ENCODE data around the gene SLC19A1. TPM values are rescaled to one million over a fixed set of nuclear protein-coding genes. Genes with fewer than 3 reads are reported as not detected.

Gene SLC19A1
- total and polyA plus RNA-seq, 10 donors = 7.5 to 52.8 (median 32.4) TPM

GRCh38 chr21:45537746-45538291 is 4.4 kb downstream of the SLC19A1 start:
- no peak overlapping the region for H3K4me3 ChIP-seq
- intact Hi-C loops (cut with DNase I; ENCODE audit: low total_unique reads) = no loop called here
- 91 to 97% (median 92%) methylated on average over 18 to 27 of the region's 27 CpGs for WGBS, 5 donors
- H3K27ac ChIP-seq = peak overlapping the region in 1 of 8 donors; percentile 9
- peaks cover 0 to 63% (median 2%) of the 10 kb centered on the region in 6 donors for H3K36me3 ChIP-seq
- TF ChIP-seq CTCF (IDR thresholded peaks at IDR 0.05 in 8 of 11, conservative IDR thresholded peaks at IDR 0.05 in 3 of 11) = no peak
- no peak for TF ChIP-seq POLR2A (IDR thresholded peaks at IDR 0.05)
- TF ChIP-seq POLR2AphosphoS5 (IDR thresholded peaks at IDR 0.05) = no peak
- H3K27me3 ChIP-seq (replicated peaks in 1 of 7) = no peaks in the 10 kb centered on the region
- DNase-seq = peak; percentile 71
- H3K4me1 ChIP-seq = peaks cover 13 to 80% (median 48%) of the 10 kb centered on the region in 6 donors
- no peaks in the 10 kb centered on the region for H3K9me3 ChIP-seq

- H3K9me3 ChIP-seq = no peaks in the 10 kb centered on the region
- H3K4me1 ChIP-seq = peaks cover 13 to 83% (median 52%) of the 10 kb centered on the region in 6 donors
- peak overlapping the region in 3 of 8 donors; percentile 7 to 92 (median 90) for H3K27ac ChIP-seq
- DNase-seq = peak; percentile 71
- TF ChIP-seq POLR2AphosphoS5 (IDR thresholded peaks at IDR 0.05) = no peak
- TF ChIP-seq POLR2A (IDR thresholded peaks at IDR 0.05) = no peak
- H3K4me3 ChIP-seq = no peak overlapping the region
- H3K36me3 ChIP-seq = peaks cover 0 to 63% (median 2%) of the 10 kb centered on the region in 6 donors
- WGBS, 5 donors = 90 to 95% (median 94%) methylated on average over 25 to 37 of the region's 37 CpGs
- H3K27me3 ChIP-seq (replicated peaks in 1 of 7) = no peaks in the 10 kb centered on the region
- intact Hi-C loops (cut with DNase I; ENCODE audit: low total_unique reads) = no loop called here
Observed at GRCh38 chr21:45537111-45537745, 5.0 kb downstream of the SLC19A1 start.

GRCh38 chr21:45536301-45537081 is 5.7 kb downstream of the SLC19A1 start:
- no peaks in the 10 kb centered on the region for H3K27me3 ChIP-seq (replicated peaks in 1 of 7)
- no peak for TF ChIP-seq POLR2AphosphoS5 (IDR thresholded peaks at IDR 0.05)
- TF ChIP-seq POLR2A (IDR thresholded peaks at IDR 0.05) = no peak
- TF ChIP-seq CTCF (IDR thresholded peaks at IDR 0.05 in 8 of 11, conservative IDR thresholded peaks at IDR 0.05 in 3 of 11) = no peak
- H3K4me1 ChIP-seq = peaks cover 11 to 87% (median 52%) of the 10 kb centered on the region in 6 donors
- peak; percentile 75 for DNase-seq
- H3K36me3 ChIP-seq = peaks cover 0 to 70% (median 4%) of the 10 kb centered on the region in 6 donors
- H3K9me3 ChIP-seq = no peaks in the 10 kb centered on the region
- peak overlapping the region in 6 of 8 donors; percentile 69 to 92 (median 83) for H3K27ac ChIP-seq
- peak overlapping the region in 1 of 8 donors; percentile 57 for H3K4me3 ChIP-seq
- 84 to 93% (median 89%) methylated on average over 26 to 31 of the region's 31 CpGs for WGBS, 5 donors
- intact Hi-C loops (cut with DNase I; ENCODE audit: low total_unique reads) = no loop called here

- intact Hi-C loops (cut with DNase I; ENCODE audit: low total_unique reads) = no loop called here
Observed at GRCh38 chr21:45535341-45536081, 6.7 kb downstream of the SLC19A1 start.

More at GRCh38 chr21:45535341-45536081, 6.7 kb downstream of the SLC19A1 start:
- peaks cover 0 to 79% (median 10%) of the 10 kb centered on the region in 6 donors for H3K36me3 ChIP-seq
- TF ChIP-seq POLR2A (IDR thresholded peaks at IDR 0.05) (no peak), POLR2AphosphoS5 (IDR thresholded peaks at IDR 0.05) (peak; percentile 26 to 72 (median 53)), CTCF (IDR thresholded peaks at IDR 0.05 in 8 of 11, conservative IDR thresholded peaks at IDR 0.05 in 3 of 11) (no peak)
- no peaks in the 10 kb centered on the region for H3K9me3 ChIP-seq
- H3K4me1 ChIP-seq = peaks cover 8 to 78% (median 44%) of the 10 kb centered on the region in 6 donors
- WGBS, 5 donors = 39 to 67% (median 53%) methylated on average over 19 to 34 of the region's 34 CpGs
- DNase-seq = peak; percentile 84
- no peaks in the 10 kb centered on the region for H3K27me3 ChIP-seq (replicated peaks in 1 of 7)
- H3K4me3 ChIP-seq = peak overlapping the region in 3 of 8 donors; percentile 27 to 57 (median 33)
- H3K27ac ChIP-seq = peak overlapping the region in 7 of 8 donors; percentile 57 to 92 (median 80)
